B cell (primary cell): ENCODE data around the gene FYN.

Experiments used
- EZH2 ChIP-seq: IDR thresholded peaks from 2 replicates; pipeline ENCODE4 v1.6.1; 2012; ENCODE audit warnings: borderline replicate concordance, low read depth, mild to moderate bottlenecking, moderate library complexity, low read length; ENCODE audit not compliant: insufficient read depth, poor library complexity, severe bottlenecking
- TF ChIP-seq, protein P1 (sequence below): fragments of 200-600 bp; IDR thresholded peaks from one replicate; pipeline ENCODE4 v1.8.0; 2022; ENCODE audit warnings: antibody characterized with exemption, mild to moderate bottlenecking

DNA sequence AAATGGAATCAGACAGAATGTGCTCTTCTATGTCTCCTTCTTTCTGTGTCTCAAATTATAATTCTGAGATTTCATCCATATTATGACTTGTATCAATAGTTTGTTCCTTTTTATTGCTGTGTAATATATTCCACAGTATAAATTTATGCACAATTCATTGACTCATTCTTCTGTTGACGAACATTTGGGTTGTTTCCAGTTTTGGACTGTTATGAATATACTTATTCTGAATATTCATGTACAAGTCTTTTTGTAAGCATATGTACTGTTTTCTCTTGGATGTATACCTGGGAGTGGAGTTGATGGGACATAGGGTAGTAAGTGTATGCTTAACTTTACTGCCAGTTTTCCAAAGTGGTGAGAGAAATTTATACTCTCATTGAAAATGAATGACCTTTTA is 239.4 kb downstream of the FYN start:
- TF ChIP-seq, protein P1, sequence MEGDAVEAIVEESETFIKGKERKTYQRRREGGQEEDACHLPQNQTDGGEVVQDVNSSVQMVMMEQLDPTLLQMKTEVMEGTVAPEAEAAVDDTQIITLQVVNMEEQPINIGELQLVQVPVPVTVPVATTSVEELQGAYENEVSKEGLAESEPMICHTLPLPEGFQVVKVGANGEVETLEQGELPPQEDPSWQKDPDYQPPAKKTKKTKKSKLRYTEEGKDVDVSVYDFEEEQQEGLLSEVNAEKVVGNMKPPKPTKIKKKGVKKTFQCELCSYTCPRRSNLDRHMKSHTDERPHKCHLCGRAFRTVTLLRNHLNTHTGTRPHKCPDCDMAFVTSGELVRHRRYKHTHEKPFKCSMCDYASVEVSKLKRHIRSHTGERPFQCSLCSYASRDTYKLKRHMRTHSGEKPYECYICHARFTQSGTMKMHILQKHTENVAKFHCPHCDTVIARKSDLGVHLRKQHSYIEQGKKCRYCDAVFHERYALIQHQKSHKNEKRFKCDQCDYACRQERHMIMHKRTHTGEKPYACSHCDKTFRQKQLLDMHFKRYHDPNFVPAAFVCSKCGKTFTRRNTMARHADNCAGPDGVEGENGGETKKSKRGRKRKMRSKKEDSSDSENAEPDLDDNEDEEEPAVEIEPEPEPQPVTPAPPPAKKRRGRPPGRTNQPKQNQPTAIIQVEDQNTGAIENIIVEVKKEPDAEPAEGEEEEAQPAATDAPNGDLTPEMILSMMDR, result no peak
- no peak for TF ChIP-seq EZH2
